Thyroid gland (tissue), 4 donors: ENCODE results near the gene HASPIN.

Experiments used
- CTCF ChIP-seq, 6 experiments: fragments of 200-600 bp in 3 of 6; fragments of 450-650 bp in 3 of 6; sonication (generic) in 3 of 6; IDR thresholded peaks; one replicate each; pipeline ENCODE4 v1.5.1; 2016 to 2019; ENCODE audit warnings: antibody characterized with exemption in 6 of 6, mild to moderate bottlenecking in 2 of 6, inconsistent platforms in 1 of 6, moderate library complexity in 1 of 6
- POLR2A ChIP-seq, 2 donors: fragments of 450-650 bp; IDR thresholded peaks; one replicate each; pipeline ENCODE4 v1.6.1; 2017; ENCODE audit warnings: antibody characterized with exemption in 2 of 2, mild to moderate bottlenecking in 2 of 2, moderate library complexity in 1 of 2

- no peak for TF ChIP-seq POLR2A (IDR thresholded peaks at IDR 0.05)
- TF ChIP-seq CTCF (IDR thresholded peaks at IDR 0.05): no peak
Observed at GRCh38 chr17:3685174-3685573, 38.5 kb upstream of the HASPIN start.
